GM18909 (cell line): ENCODE results near the gene YWHAH.

ENCODE experiments used
- ATAC-seq: cut with Tn5 transposase; IDR thresholded peaks from one replicate; pipeline ENCODE4 v1.9.1; 2021; ENCODE audit warnings: mild to moderate bottlenecking; ENCODE audit not compliant: unreplicated experiment, poor library complexity

Gene YWHAH

GRCh38 chr22:31922534-31922933, 21.8 kb upstream of the YWHAH start:
- ATAC-seq: no peak

GRCh38 chr22:31923136-31923535, 21.2 kb upstream of the YWHAH start:
- no peak for ATAC-seq

GRCh38 chr22:31923747-31924146, 20.6 kb upstream of the YWHAH start:
- ATAC-seq: no peak

GRCh38 chr22:31925056-31925455, 19.3 kb upstream of the YWHAH start:
- ATAC-seq: no peak

- ATAC-seq: no peak
Measured at GRCh38 chr22:31926024-31926423, 18.3 kb upstream of the YWHAH start.

- ATAC-seq: no peak
Measured at GRCh38 chr22:31926969-31927368, 17.4 kb upstream of the YWHAH start.

GRCh38 chr22:31927562-31927961, 16.8 kb upstream of the YWHAH start:
- no peak for ATAC-seq

GRCh38 chr22:31929167-31929930, 15.0 kb upstream of the YWHAH start:
- ATAC-seq: no peak

GRCh38 chr22:31932863-31933262, 11.5 kb upstream of the YWHAH start:
- no peak for ATAC-seq

- no peak for ATAC-seq
Measured at GRCh38 chr22:31933406-31933805, 10.9 kb upstream of the YWHAH start.

GRCh38 chr22:31933816-31934482, 10.4 kb upstream of the YWHAH start:
- no peak for ATAC-seq

- ATAC-seq: no peak
Measured at GRCh38 chr22:31935961-31936635, 8.2 kb upstream of the YWHAH start.

- no peak for ATAC-seq
Measured at GRCh38 chr22:31937341-31937740, 7.0 kb upstream of the YWHAH start.

- no peak for ATAC-seq
Measured at GRCh38 chr22:31938296-31938695, 6.0 kb upstream of the YWHAH start.

GRCh38 chr22:31940506-31940905, 3.8 kb upstream of the YWHAH start:
- ATAC-seq: no peak

GRCh38 chr22:31942091-31942490, 2.2 kb upstream of the YWHAH start:
- no peak for ATAC-seq

- ATAC-seq: no peak
Measured at GRCh38 chr22:31943206-31943977, 943 bp upstream of the YWHAH start.

GRCh38 chr22:31944700-31945442, 536 bp downstream of the YWHAH start:
- peak; percentile 25 for ATAC-seq

- ATAC-seq: no peak
Measured at GRCh38 chr22:31945443-31945855, 1.1 kb downstream of the YWHAH start.
